ENCODE measurements around the gene HS6ST3.
"Not testable (repeated sequence)": the region's sequence is repeated elsewhere in the genome, so short reads cannot be mapped to it uniquely, and the experiment has no call there.

Gene HS6ST3

GRCh38 chr13:96089749-96090239, at the start of gene HS6ST3:
HS6ST3 (plus strand) TSS chr13:96090107.
- peak; percentile 60 to 79 for DNase-seq

- no peak for DNase-seq
Measured at GRCh38 chr13:96041326-96042110, 48.4 kb upstream of the HS6ST3 start.

GRCh38 chr13:96044238-96044637, 45.7 kb upstream of the HS6ST3 start:
- no peak for DNase-seq

GRCh38 chr13:96046449-96047126, 43.3 kb upstream of the HS6ST3 start:
- DNase-seq = not testable (repeated sequence)

- not testable (repeated sequence) for DNase-seq
Measured at GRCh38 chr13:96050955-96051354, 39.0 kb upstream of the HS6ST3 start.

GRCh38 chr13:96051491-96051890, 38.4 kb upstream of the HS6ST3 start:
- DNase-seq = not testable (repeated sequence)

- not testable (repeated sequence) for DNase-seq
Measured at GRCh38 chr13:96051946-96052345, 38.0 kb upstream of the HS6ST3 start.

GRCh38 chr13:96052656-96053002, 37.3 kb upstream of the HS6ST3 start:
- peak in 1 of 2 experiments; percentile 52 for DNase-seq

- DNase-seq = peak; percentile 89 to 91
Measured at GRCh38 chr13:96053003-96053703, 36.8 kb upstream of the HS6ST3 start, which contains the start of gene UGGT2. UGGT2 (minus strand) TSS chr13:96053401; CDS start chr13:96053312, 89 bp downstream.

- DNase-seq = no peak
Measured at GRCh38 chr13:96065849-96066248, 24.1 kb upstream of the HS6ST3 start.

- no peak for DNase-seq
Measured at GRCh38 chr13:96068729-96069128, 21.2 kb upstream of the HS6ST3 start.

GRCh38 chr13:96071504-96071903, 18.4 kb upstream of the HS6ST3 start:
- DNase-seq = peak in 1 of 2 experiments; percentile 19

- no peak for DNase-seq
Measured at GRCh38 chr13:96072392-96072791, 17.5 kb upstream of the HS6ST3 start.

GRCh38 chr13:96075953-96076543, 13.9 kb upstream of the HS6ST3 start:
- no peak for DNase-seq

- DNase-seq = peak in 1 of 2 experiments; percentile 22
Measured at GRCh38 chr13:96080676-96081075, 9.2 kb upstream of the HS6ST3 start.

GRCh38 chr13:96081888-96082287, 8.0 kb upstream of the HS6ST3 start:
- no peak for DNase-seq

GRCh38 chr13:96082640-96083039, 7.3 kb upstream of the HS6ST3 start:
- DNase-seq = no peak

GRCh38 chr13:96086736-96087135, 3.2 kb upstream of the HS6ST3 start:
- DNase-seq = no peak

- DNase-seq = no peak
Measured at GRCh38 chr13:96089139-96089538, 768 bp upstream of the HS6ST3 start.

- DNase-seq = peak; percentile 4 to 37
Measured at GRCh38 chr13:96090240-96091101, 564 bp downstream of the HS6ST3 start.

- DNase-seq = no peak
Measured at GRCh38 chr13:96091164-96092117, 1.5 kb downstream of the HS6ST3 start.

Data from NCI-H2081 (cell line).